GM19463 (cell line): ENCODE results near the gene FAM131B.

Source experiments
- ATAC-seq: cut with Tn5 transposase; IDR thresholded peaks from one replicate; pipeline ENCODE4 v1.9.1; 2021; ENCODE audit warnings: mild to moderate bottlenecking, moderate library complexity; ENCODE audit not compliant: unreplicated experiment

The FAM131B gene

GRCh38 chr7:143360788-143361551 is 1.5 kb downstream of the FAM131B start:
- ATAC-seq: no peak

GRCh38 chr7:143359771-143360353 is 2.7 kb downstream of the FAM131B start:
- ATAC-seq: no peak

GRCh38 chr7:143358626-143359025 is 3.9 kb downstream of the FAM131B start:
- no peak for ATAC-seq

- no peak for ATAC-seq
Measured at GRCh38 chr7:143356414-143357050, 6.0 kb downstream of the FAM131B start.

- no peak for ATAC-seq
Measured at GRCh38 chr7:143355450-143356385, 6.8 kb downstream of the FAM131B start.

- ATAC-seq: no peak
Measured at GRCh38 chr7:143354965-143355364, 7.5 kb downstream of the FAM131B start.

GRCh38 chr7:143354376-143354775 is 8.1 kb downstream of the FAM131B start:
- no peak for ATAC-seq

DNA sequence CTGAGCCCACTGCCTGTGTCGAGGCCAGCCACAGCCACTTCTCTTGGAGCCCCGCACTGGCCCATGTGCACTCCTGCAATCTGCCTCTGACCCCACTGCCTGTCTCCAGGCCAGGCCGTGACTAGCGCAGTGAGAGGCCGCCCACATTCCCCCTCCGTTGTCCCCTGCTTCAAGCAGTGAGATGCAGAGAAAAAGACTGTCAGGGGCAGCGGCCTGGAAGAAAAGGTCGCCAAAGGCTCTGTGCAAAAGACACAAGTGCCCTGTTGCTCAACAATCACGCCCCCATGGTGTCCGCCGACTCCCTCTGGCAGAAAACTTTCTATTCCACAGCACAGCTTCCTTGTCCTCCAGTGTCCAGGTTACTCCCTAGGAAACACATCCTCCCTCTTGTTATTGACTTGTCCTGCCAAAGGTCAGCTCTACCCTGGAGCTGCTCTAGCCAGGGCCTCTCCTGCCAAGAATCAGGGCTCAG is 9.9 kb downstream of the FAM131B start:
- ATAC-seq: no peak

- ATAC-seq: no peak
Measured at GRCh38 chr7:143351574-143351973, 10.9 kb downstream of the FAM131B start.

GRCh38 chr7:143351060-143351459 is 11.5 kb downstream of the FAM131B start:
- no peak for ATAC-seq

- no peak for ATAC-seq
Measured at GRCh38 chr7:143347950-143348349, 14.6 kb downstream of the FAM131B start.

DNA sequence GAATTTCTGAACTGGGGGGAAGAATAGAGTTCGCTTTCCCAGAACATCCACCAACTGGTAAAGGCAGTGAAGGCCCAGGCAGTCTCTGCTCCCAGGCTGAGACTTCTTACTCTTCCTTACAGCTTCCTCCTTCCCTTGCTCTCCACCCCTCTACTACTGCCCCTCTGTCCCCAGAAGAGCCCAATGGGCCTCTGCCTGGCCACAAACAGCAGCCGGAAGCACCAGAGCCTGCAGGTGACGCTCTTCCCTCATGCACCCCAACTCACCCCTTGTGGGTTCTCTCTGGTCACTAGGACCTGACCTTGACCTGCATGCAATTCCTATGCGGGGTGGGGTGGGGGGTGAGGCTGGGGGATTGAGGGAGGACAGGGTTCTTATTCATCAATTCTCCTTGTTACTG is 16.5 kb downstream of the FAM131B start:
- no peak for ATAC-seq

- peak; percentile 78 for ATAC-seq
Measured at GRCh38 chr7:143345428-143345900, 17.0 kb downstream of the FAM131B start.

DNA sequence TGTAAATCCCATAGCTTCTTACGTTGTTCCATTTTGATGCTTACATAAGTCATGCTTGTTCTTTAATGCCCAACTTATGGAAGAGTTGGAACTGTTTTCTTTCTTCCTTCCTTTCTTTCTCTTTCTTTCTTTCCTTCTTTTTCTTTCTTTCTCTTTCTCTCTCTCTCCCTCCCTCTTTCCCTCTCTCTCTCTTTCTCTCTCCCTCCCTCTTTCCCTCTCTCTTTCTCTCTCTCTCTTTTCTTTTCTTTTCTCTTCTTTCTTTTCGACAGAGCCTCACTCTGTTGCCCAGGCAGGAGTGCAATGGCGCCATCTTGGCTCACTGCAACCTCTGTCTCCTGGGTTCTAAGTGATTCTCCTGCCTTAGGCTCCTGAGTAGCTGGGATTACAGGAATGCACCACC is 18.9 kb downstream of the FAM131B start:
- no peak for ATAC-seq

- no peak for ATAC-seq
Measured at GRCh38 chr7:143341842-143342241, 20.7 kb downstream of the FAM131B start.

GRCh38 chr7:143337216-143337615 is 25.3 kb downstream of the FAM131B start:
- ATAC-seq: no peak

DNA sequence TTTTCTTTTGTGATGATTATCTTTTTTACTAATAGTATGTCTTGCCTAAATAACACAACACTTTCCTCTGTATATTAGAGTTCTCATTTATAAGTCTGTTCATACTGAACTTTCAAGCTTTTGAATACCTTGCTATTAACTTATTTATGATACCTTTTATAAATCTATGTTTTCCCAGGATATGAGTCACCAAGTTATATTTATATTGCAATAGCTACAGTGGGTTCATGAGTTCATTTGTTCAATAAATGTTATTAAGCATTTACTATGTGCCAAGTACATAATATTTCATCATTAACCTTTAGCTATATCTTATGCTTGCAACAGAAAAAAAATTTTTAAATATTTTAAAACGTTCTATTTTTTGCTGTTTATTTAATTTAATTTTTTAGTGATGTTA is 28.3 kb downstream of the FAM131B start:
- ATAC-seq: no peak

- ATAC-seq: no peak
Measured at GRCh38 chr7:143331179-143331801, 31.2 kb downstream of the FAM131B start.

- ATAC-seq: no peak
Measured at GRCh38 chr7:143329471-143330170, 32.9 kb downstream of the FAM131B start.

- no peak for ATAC-seq
Measured at GRCh38 chr7:143327903-143328302, 34.6 kb downstream of the FAM131B start.
